Inferior parietal cortex (tissue), 1 donor: ENCODE results near the gene IPO9.
"Not testable (repeated sequence)": the region's sequence is repeated elsewhere in the genome, so short reads cannot be mapped to it uniquely, and the experiment has no call there.

Experiments
- DNase-seq: peaks from one replicate; pipeline ENCODE4 v3.0.0-alpha.2; 2016; ENCODE audit errors: extremely low spot score

IPO9 gene

GRCh38 chr1:201888282-201889089 is 59.5 kb downstream of the IPO9 start, which contains the start of gene SHISA4:
SHISA4 (plus strand) TSS chr1:201888898; CDS start chr1:201888995, 97 bp downstream.
- DNase-seq, result peak; percentile 81

- DNase-seq, result no peak
Observed at GRCh38 chr1:201889090-201889968, 60.4 kb downstream of the IPO9 start.

GRCh38 chr1:201890223-201890622 is 61.3 kb downstream of the IPO9 start:
- DNase-seq, result no peak

GRCh38 chr1:201890806-201891450 is 62.0 kb downstream of the IPO9 start:
- no peak for DNase-seq

- DNase-seq, result no peak
Observed at GRCh38 chr1:201891451-201892045, 62.6 kb downstream of the IPO9 start.

- DNase-seq, result no peak
Observed at GRCh38 chr1:201892211-201892610, 63.3 kb downstream of the IPO9 start.

- no peak for DNase-seq
Observed at GRCh38 chr1:201893431-201893830, 64.5 kb downstream of the IPO9 start.

GRCh38 chr1:201894343-201895119 is 65.6 kb downstream of the IPO9 start:
- DNase-seq, result no peak

- DNase-seq, result no peak
Observed at GRCh38 chr1:201895120-201895665, 66.2 kb downstream of the IPO9 start.

GRCh38 chr1:201895913-201896807 is 67.2 kb downstream of the IPO9 start:
- peak; percentile 81 for DNase-seq

- DNase-seq, result no peak
Observed at GRCh38 chr1:201896951-201897391, 68.0 kb downstream of the IPO9 start.

- DNase-seq, result no peak
Observed at GRCh38 chr1:201898240-201898894, 69.4 kb downstream of the IPO9 start.

- no peak for DNase-seq
Observed at GRCh38 chr1:201898992-201899391, 70.0 kb downstream of the IPO9 start.

- no peak for DNase-seq
Observed at GRCh38 chr1:201899683-201900429, 70.9 kb downstream of the IPO9 start.

GRCh38 chr1:201900476-201900875 is 71.5 kb downstream of the IPO9 start:
- no peak for DNase-seq

- DNase-seq, result not testable (repeated sequence)
Observed at GRCh38 chr1:201901036-201901435, 72.1 kb downstream of the IPO9 start.

GRCh38 chr1:201902198-201902597 is 73.2 kb downstream of the IPO9 start:
- no peak for DNase-seq

- no peak for DNase-seq
Observed at GRCh38 chr1:201903135-201903534, 74.2 kb downstream of the IPO9 start.
